Brain microvascular endothelial cell (primary cell): ENCODE results near the gene STX12.
"Not testable (repeated sequence)": the region's sequence is repeated elsewhere in the genome, so short reads cannot be mapped to it uniquely, and the experiment has no call there.

Experiments
- DNase-seq: peaks from one replicate; pipeline ENCODE4 v3.0.0-alpha.2; 2020
- H3K27ac ChIP-seq: fragments of 250-450 bp; sonication (Bioruptor Pico); 2 replicates; pipeline ENCODE4 v1.5.1; 2020; ENCODE audit warnings: mild to moderate bottlenecking, moderate library complexity
- H3K27me3 ChIP-seq: fragments of 250-450 bp; sonication (Bioruptor Pico); replicated peaks from 2 replicates; pipeline ENCODE4 v1.5.1; 2020; ENCODE audit warnings: mild to moderate bottlenecking
- H3K36me3 ChIP-seq: fragments of 250-450 bp; sonication (Bioruptor Pico); replicated peaks from 2 replicates; pipeline ENCODE4 v1.5.1; 2020; ENCODE audit warnings: mild to moderate bottlenecking
- H3K4me3 ChIP-seq: 2 replicates; pipeline ENCODE4 v1.5.1; 2011; ENCODE audit warnings: low read depth, mild to moderate bottlenecking, control low read depth, low read length, moderate library complexity
- in situ Hi-C: cut with HindIII; loops from 2 replicates; pipeline ENCODE4 v1.10.0; 2017; ENCODE audit warnings: low sequenced_read_pairs, low pct_ligation_motif_present
- TF ChIP-seq, protein P1 (sequence below): IDR thresholded peaks from 2 replicates; pipeline ENCODE4 v1.5.1; 2011; ENCODE audit warnings: low read depth, mild to moderate bottlenecking, moderate library complexity, low read length, control low read depth, inconsistent platforms; ENCODE audit errors: missing control alignments

STX12 gene

DNA sequence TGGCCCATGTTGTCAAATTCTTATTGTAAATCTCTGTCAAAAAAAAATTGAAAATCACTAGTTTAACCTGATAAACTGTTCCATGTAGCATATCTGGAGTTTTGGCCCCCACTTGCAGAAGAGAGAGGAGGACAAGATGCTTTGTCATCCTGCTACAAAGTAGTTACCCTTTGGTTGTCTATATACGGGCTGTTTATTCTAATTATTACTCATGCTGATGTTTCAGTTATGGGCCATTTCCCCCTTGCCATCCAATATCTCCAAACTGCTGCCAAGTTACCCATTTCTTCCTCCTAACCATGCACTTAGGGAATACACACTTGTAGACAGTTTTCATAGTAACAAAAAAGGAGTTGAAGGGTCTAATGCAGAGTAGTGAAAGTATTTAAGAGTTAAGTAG lies 22.6 kb downstream of the STX12 start:
- Histone ChIP-seq H3K27me3 (no peaks in the 10 kb centered on the region), H3K4me3 (no peak overlapping the region), H3K36me3 (peaks cover 58% of the 10 kb centered on the region), H3K27ac (no peak overlapping the region)
- DNase-seq = no peak
- TF ChIP-seq, protein P1, sequence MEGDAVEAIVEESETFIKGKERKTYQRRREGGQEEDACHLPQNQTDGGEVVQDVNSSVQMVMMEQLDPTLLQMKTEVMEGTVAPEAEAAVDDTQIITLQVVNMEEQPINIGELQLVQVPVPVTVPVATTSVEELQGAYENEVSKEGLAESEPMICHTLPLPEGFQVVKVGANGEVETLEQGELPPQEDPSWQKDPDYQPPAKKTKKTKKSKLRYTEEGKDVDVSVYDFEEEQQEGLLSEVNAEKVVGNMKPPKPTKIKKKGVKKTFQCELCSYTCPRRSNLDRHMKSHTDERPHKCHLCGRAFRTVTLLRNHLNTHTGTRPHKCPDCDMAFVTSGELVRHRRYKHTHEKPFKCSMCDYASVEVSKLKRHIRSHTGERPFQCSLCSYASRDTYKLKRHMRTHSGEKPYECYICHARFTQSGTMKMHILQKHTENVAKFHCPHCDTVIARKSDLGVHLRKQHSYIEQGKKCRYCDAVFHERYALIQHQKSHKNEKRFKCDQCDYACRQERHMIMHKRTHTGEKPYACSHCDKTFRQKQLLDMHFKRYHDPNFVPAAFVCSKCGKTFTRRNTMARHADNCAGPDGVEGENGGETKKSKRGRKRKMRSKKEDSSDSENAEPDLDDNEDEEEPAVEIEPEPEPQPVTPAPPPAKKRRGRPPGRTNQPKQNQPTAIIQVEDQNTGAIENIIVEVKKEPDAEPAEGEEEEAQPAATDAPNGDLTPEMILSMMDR = no peak
- in situ Hi-C loops = no loop called here

DNA sequence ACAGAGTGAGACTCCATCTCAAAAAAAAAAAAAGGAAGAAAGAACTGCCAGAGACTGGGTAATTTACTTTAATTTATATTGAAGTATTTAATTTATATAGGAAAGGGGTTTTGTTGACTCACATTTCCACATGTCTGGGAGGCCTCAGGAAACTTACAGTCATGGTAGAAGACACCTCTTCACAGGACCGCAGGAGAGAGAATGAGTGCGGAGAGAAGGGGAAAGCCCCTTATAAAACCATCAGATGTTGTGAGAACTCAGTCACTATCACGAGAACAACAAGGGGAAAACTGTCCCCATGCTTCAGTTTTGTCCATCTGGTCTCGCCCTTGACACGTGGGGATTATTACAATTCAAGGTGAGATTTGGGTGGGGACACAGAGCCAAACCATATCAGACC lies 31.8 kb downstream of the STX12 start:
- in situ Hi-C loops = no loop called here

DNA sequence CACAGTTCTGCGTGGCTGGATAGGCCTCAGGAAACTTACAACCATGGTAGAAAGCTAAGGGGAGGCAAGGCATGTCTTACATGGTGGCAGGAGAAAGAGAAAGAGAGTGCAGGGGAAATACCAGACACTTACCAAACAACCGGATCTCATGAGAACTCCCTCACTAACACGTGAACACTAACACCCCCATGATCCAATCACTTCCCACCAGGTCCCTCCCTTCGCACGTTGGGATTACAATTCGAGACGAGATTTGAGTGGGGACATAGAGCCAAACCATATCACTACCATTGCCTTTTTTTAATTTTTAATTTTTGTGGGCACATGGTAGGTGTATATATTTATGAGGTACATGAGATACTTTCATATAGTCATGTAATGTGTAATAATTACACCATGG lies 33.7 kb downstream of the STX12 start:
- in situ Hi-C loops = no loop called here
- DNase-seq = no peak
- Histone ChIP-seq H3K27me3 (no peaks in the 10 kb centered on the region), H3K27ac (no peak overlapping the region), H3K4me3 (no peak overlapping the region), H3K36me3 (peaks cover 16% of the 10 kb centered on the region)
- TF ChIP-seq, protein P1 = no peak

More for the DNA sequence above, 31.8 kb downstream of the STX12 start:
- Histone ChIP-seq H3K27ac (no peak overlapping the region), H3K36me3 (peaks cover 33% of the 10 kb centered on the region), H3K27me3 (no peaks in the 10 kb centered on the region), H3K4me3 (no peak overlapping the region)
- TF ChIP-seq, protein P1 = no peak
- no peak for DNase-seq

- no peak for DNase-seq
- Histone ChIP-seq H3K27ac (no peak overlapping the region), H3K36me3 (peaks cover 15% of the 10 kb centered on the region), H3K27me3 (no peaks in the 10 kb centered on the region), H3K4me3 (no peak overlapping the region)
- in situ Hi-C loops = no loop called here
- TF ChIP-seq, protein P1 = no peak
Observed at GRCh38 chr1:27807385-27807784, 34.4 kb downstream of the STX12 start.

- DNase-seq, H3K27me3 ChIP-seq, H3K27ac ChIP-seq, in situ Hi-C loops, H3K4me3 ChIP-seq: not testable (repeated sequence)
- H3K36me3 ChIP-seq = peaks cover 13% of the 10 kb centered on the region
Observed at GRCh38 chr1:27808131-27808530, 35.1 kb downstream of the STX12 start.

GRCh38 chr1:27809883-27810282 lies 36.9 kb downstream of the STX12 start:
- in situ Hi-C loops = no loop called here
- Histone ChIP-seq H3K36me3 (peaks cover 18% of the 10 kb centered on the region), H3K27ac (no peak overlapping the region), H3K4me3 (no peak overlapping the region), H3K27me3 (no peaks in the 10 kb centered on the region)
- TF ChIP-seq, protein P1 = no peak
- no peak for DNase-seq
